A549 (cell line): Measurements from ENCODE around the gene MCM3. TPM values are rescaled to one million over a fixed set of nuclear protein-coding genes. Genes with fewer than 3 reads are reported as not detected.
A peak's percentile ranks its signal among the peaks of the same experiment; 100 is the strongest.

Experiments used
- ATAC-seq, 2 experiments: fragments of 200-7000 bp in 1 of 2; fragments of >200 bp in 1 of 2; cut with Nextera tagmentation in 1 of 2; cut with Tn5 transposase in 1 of 2; 3 replicates each; pipeline versions ENCODE4 v1.8.0 to v1.9.1; 2018 to 2020; ENCODE audit warnings: mild to moderate bottlenecking in 1 of 2, moderate library complexity in 1 of 2
- CTCF ChIA-PET: fragments of 300-600 bp; sonication (Branson Sonifier 250); formaldehyde crosslinking; extraction: SDS; loops from one replicate; lab custom pipeline; 2021; ENCODE audit warnings: antibody characterized with exemption, inconsistent platforms; lab: Yijun Ruan, JAX
- POLR2A ChIA-PET: fragments of 350-600 bp; formaldehyde crosslinking; extraction: SDS; loops from one replicate; lab custom pipeline; 2021; ENCODE audit warnings: antibody characterized with exemption, inconsistent platforms; lab: Yijun Ruan, JAX
- DNase-seq, 2 experiments: peaks; one replicate each; pipeline versions ENCODE4 v3.0.0 to v3.0.0-alpha.2; 2011 to 2016; ENCODE audit warnings: low read depth in 1 of 2, low spot score in 1 of 2
- FAIRE-seq: peaks from 2 replicates; lab custom pipeline; 2011; peaks lifted over from hg19 to GRCh38; lab: Jason Lieb, UNC
- H3K27ac ChIP-seq, 2 experiments: fragments of >200 bp; sonication (Bioruptor Twin); formaldehyde crosslinking; 3 replicates each; pipeline ENCODE4 v1.5.1; 2016 to 2017
- H3K4me1 ChIP-seq: fragments of >200 bp; sonication (Bioruptor Twin); formaldehyde crosslinking; 3 replicates; pipeline ENCODE4 v1.6.1; 2016
- H3K4me2 ChIP-seq: fragments of >200 bp; sonication (Bioruptor Twin); formaldehyde crosslinking; 3 replicates; pipeline ENCODE4 v1.6.1; 2016
- H3K4me3 ChIP-seq: fragments of >200 bp; sonication (Bioruptor Twin); formaldehyde crosslinking; 3 replicates; pipeline ENCODE4 v1.5.1; 2016
- H3K9me3 ChIP-seq: fragments of >200 bp; sonication (Bioruptor Twin); formaldehyde crosslinking; 3 replicates; pipeline ENCODE4 v1.6.1; 2016
- BCL3 ChIP-seq: fragments of >200 bp; sonication (Bioruptor Twin); formaldehyde crosslinking; IDR thresholded peaks from 3 replicates; pipeline ENCODE4 v1.6.1; 2016
- E2F6 ChIP-seq: IDR thresholded peaks from 2 replicates; pipeline ENCODE4 v1.6.1; 2012; ENCODE audit warnings: low read depth, borderline replicate concordance
- EHF ChIP-seq: fragments of 250-450 bp; sonication (Bioruptor Pico); IDR thresholded peaks from 2 replicates; pipeline ENCODE4 v1.5.0; 2020; ENCODE audit warnings: mild to moderate bottlenecking
- ELK1 ChIP-seq: fragments of 150-350 bp; IDR thresholded peaks from 2 replicates; pipeline ENCODE4 v1.6.1; 2014; ENCODE audit warnings: low read depth, mild to moderate bottlenecking, low read length
- ESRRA ChIP-seq: fragments of 150-350 bp; IDR thresholded peaks from 2 replicates; pipeline ENCODE4 v1.6.1; 2014; ENCODE audit warnings: mild to moderate bottlenecking, low read length, borderline replicate concordance
- FOSL2 ChIP-seq, 2 experiments: fragments of 450-650 bp in 1 of 2; fragments of >200 bp in 1 of 2; sonication (Bioruptor Twin) in 1 of 2; formaldehyde crosslinking; IDR thresholded peaks; 2 replicates each; pipeline versions ENCODE4 v1.5.0 to v1.6.1; 2016 to 2020; ENCODE audit warnings: mild to moderate bottlenecking in 1 of 2, moderate library complexity in 1 of 2
- FOXS1 ChIP-seq: fragments of 250-450 bp; sonication (Bioruptor Pico); IDR thresholded peaks from 2 replicates; pipeline ENCODE4 v1.5.0; 2020; ENCODE audit warnings: mild to moderate bottlenecking, moderate library complexity
- HOXB5 ChIP-seq: fragments of 250-450 bp; sonication (Bioruptor Pico); IDR thresholded peaks from 2 replicates; pipeline ENCODE4 v1.5.0; 2020; ENCODE audit warnings: mild to moderate bottlenecking, moderate library complexity
- JUN ChIP-seq, 2 experiments: fragments of >200 bp; sonication (Bioruptor Twin); formaldehyde crosslinking; IDR thresholded peaks; 2 replicates in 1 of 2; 3 replicates in 1 of 2; pipeline ENCODE4 v1.6.1; 2016 to 2017
- PHF8 ChIP-seq: fragments of 200-600 bp; sonication (generic); IDR thresholded peaks from 2 replicates; pipeline ENCODE4 v1.6.1; 2016; ENCODE audit warnings: low read depth, mild to moderate bottlenecking, antibody characterized with exemption, moderate library complexity, borderline replicate concordance
- POLR2AphosphoS2 ChIP-seq: conservative IDR thresholded peaks from 2 replicates; pipeline ENCODE4 v1.6.1; 2012; ENCODE audit warnings: low read length, improper control_type of control experiment, inconsistent platforms
- RAD21 ChIP-seq, 2 experiments: fragments of >200 bp in 1 of 2; sonication (Bioruptor Twin) in 1 of 2; formaldehyde crosslinking in 1 of 2; IDR thresholded peaks in 1 of 2; conservative IDR thresholded peaks in 1 of 2; 2 replicates in 1 of 2; 3 replicates in 1 of 2; pipeline ENCODE4 v1.6.1; 2012 to 2018; ENCODE audit warnings: inconsistent platforms in 1 of 2
- RARB ChIP-seq: fragments of 250-450 bp; sonication (Bioruptor Pico); IDR thresholded peaks from 2 replicates; pipeline ENCODE4 v1.8.0; 2021; ENCODE audit warnings: mild to moderate bottlenecking, moderate library complexity
- SMC3 ChIP-seq: fragments of >200 bp; sonication (Bioruptor Twin); formaldehyde crosslinking; IDR thresholded peaks from 3 replicates; pipeline ENCODE4 v1.6.1; 2018; ENCODE audit warnings: inconsistent platforms
- SREBF2 ChIP-seq: fragments of 450-650 bp; IDR thresholded peaks from 2 replicates; pipeline ENCODE4 v1.6.1; 2014; ENCODE audit warnings: mild to moderate bottlenecking, moderate library complexity
- USF2 ChIP-seq: fragments of 450-650 bp; IDR thresholded peaks from 2 replicates; pipeline ENCODE4 v1.6.1; 2014; ENCODE audit warnings: antibody characterized with exemption
- ZC3H11A ChIP-seq: fragments of 450-650 bp; IDR thresholded peaks from 2 replicates; pipeline ENCODE4 v1.6.1; 2014; ENCODE audit warnings: antibody characterized with exemption, mild to moderate bottlenecking
- WGBS: methylation state at CpG from one replicate; pipeline ENCODE4 v1.1.6; 2017; ENCODE audit errors: missing lambda C conversion rate; 5-methylcytosine and 5-hydroxymethylcytosine counted together
- polyA plus RNA-seq, 4 experiments: library from polyadenylated mRNA; depleted of rRNA in 3 of 4; stranded (reverse); fragments of >200 nt; fragmentation: RNase III in 1 of 4; extraction: RNeasy Plus Mini Kit Qiagen cat#74134 plus additional on column Dnase treatment in 1 of 4; gene quantifications; 2 replicates in 3 of 4; 3 replicates in 1 of 4; pipeline ENCODE4 v1.2.3, GENCODE V29; 2011 to 2017
- TF ChIP-seq, protein P1 (sequence below): fragments of >200 bp; sonication (Bioruptor Twin); formaldehyde crosslinking; IDR thresholded peaks from 3 replicates; pipeline ENCODE4 v1.5.1; 2016

Gene MCM3
- polyA plus RNA-seq, 2 of the 4 experiments (the other 2 are of a cell fraction), result 101 to 111 TPM

DNA sequence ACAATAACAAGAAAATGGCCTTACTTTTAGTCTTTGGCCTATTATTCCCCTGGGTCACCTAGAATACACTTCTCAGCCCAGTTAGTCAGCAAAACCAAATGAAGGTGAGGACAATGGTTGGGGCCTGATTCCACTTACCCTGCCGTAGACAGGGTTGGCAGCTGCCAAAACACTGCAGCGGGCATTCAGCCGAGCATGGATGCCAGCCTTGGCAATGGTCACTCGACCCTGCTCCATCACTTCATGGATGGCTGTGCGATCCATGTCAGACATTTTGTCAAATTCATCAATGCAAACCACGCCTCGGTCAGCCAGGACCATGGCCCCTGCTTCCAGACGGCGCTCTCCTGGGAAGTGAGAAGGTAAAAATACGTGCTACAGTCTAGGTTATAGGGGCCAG lies 8.4 kb downstream of the MCM3 start (continued):
- no peak for TF ChIP-seq PHF8
- TF ChIP-seq FOXS1, result no peak
- no peak for TF ChIP-seq HOXB5

GRCh38 chr6:52271852-52272460 lies 12.6 kb downstream of the MCM3 start:
- WGBS, result 68% methylated on average over 9 of the region's 9 CpGs
- Histone ChIP-seq H3K27ac (no peak overlapping the region), H3K9me3 (no peaks in the 10 kb centered on the region), H3K4me1 (peaks cover 17% of the 10 kb centered on the region), H3K4me3 (no peak overlapping the region), H3K4me2 (0 out of 3 replicates have a peak overlapping the region, but pooled peaks have one; percentile 26)
- DNase-seq (peak in 1 of 2 experiments; percentile 15), FAIRE-seq (no peak), ATAC-seq (peak in 1 of 2 experiments; percentile 30; a peak in 2 of 6 replicates)
- CTCF ChIA-PET, result no interaction called here
- TF ChIP-seq PHF8 (no peak), SREBF2 (no peak), EHF (no peak), USF2 (no peak), POLR2AphosphoS2 (no peak), ESRRA (no peak), ELK1 (no peak), HOXB5 (no peak), E2F6 (no peak), FOXS1 (no peak), SMC3 (no peak), ZC3H11A (no peak)
- POLR2A ChIA-PET, result interaction anchor here (0.6 kb wide), 1 partner anchor 136 kb away, joined by 4 read pairs; no protein-coding TSS in a partner anchor

GRCh38 chr6:52263709-52264540 lies 20.6 kb downstream of the MCM3 start:
- CTCF ChIA-PET, result interaction anchor here (0.6 to 3.2 kb wide), 27 partner anchors 8 to 393 kb away, joined by 3 to 35 read pairs (median 4); partner anchors contain the start of gene MCM3
- FAIRE-seq, result no peak
- WGBS, result 45% methylated on average over 11 of the region's 11 CpGs

More at GRCh38 chr6:52263709-52264540, 20.6 kb downstream of the MCM3 start:
- Histone ChIP-seq H3K4me3 (no peak overlapping the region), H3K27ac (no peak overlapping the region), H3K4me2 (no peak overlapping the region)
- no peak for TF ChIP-seq FOSL2 (IDR thresholded peaks at IDR 0.05)
- TF ChIP-seq FOSL2 (CRISPR knock-in tag; IDR thresholded peaks at IDR 0.05), result no peak
- peak; percentile 54 to 55; a peak in 4 of 5 replicates for TF ChIP-seq RAD21 (conservative IDR thresholded peaks at IDR 0.05 in 1 of 2, IDR thresholded peaks at IDR 0.05 in 1 of 2)
- TF ChIP-seq JUN (IDR thresholded peaks at IDR 0.05), result no peak
- no peak for TF ChIP-seq BCL3
- TF ChIP-seq, protein P1, sequence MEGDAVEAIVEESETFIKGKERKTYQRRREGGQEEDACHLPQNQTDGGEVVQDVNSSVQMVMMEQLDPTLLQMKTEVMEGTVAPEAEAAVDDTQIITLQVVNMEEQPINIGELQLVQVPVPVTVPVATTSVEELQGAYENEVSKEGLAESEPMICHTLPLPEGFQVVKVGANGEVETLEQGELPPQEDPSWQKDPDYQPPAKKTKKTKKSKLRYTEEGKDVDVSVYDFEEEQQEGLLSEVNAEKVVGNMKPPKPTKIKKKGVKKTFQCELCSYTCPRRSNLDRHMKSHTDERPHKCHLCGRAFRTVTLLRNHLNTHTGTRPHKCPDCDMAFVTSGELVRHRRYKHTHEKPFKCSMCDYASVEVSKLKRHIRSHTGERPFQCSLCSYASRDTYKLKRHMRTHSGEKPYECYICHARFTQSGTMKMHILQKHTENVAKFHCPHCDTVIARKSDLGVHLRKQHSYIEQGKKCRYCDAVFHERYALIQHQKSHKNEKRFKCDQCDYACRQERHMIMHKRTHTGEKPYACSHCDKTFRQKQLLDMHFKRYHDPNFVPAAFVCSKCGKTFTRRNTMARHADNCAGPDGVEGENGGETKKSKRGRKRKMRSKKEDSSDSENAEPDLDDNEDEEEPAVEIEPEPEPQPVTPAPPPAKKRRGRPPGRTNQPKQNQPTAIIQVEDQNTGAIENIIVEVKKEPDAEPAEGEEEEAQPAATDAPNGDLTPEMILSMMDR, result peak; percentile 70
- TF ChIP-seq SMC3, result peak; percentile 41
- no peak for TF ChIP-seq FOXS1
- TF ChIP-seq RARB (CRISPR knock-in tag), result no peak
- TF ChIP-seq, all 56 proteins: peak for 3
- H3K4me1 ChIP-seq, result no peaks in the 10 kb centered on the region
- peak; percentile 80 to 84 for ATAC-seq
- DNase-seq, result peak; percentile 21 to 51
- POLR2A ChIA-PET, result no interaction called here
- no peaks in the 10 kb centered on the region for H3K9me3 ChIP-seq
